ENCODE measurements around the gene EHBP1L1.

GRCh38 chr11:65537296-65537597 is 38.6 kb upstream of the EHBP1L1 start:
- TF ChIP-seq CTCF (IDR thresholded peaks at IDR 0.05; ENCODE audit: insufficient read depth, low read depth, low read length), result no peak
- TF ChIP-seq EZH2 (IDR thresholded peaks at IDR 0.05; ENCODE audit: insufficient read depth, low read length), result no peak
